Aorta (tissue), 5 donors: Measurements from ENCODE around the gene RAB39B. TPM values are rescaled to one million over a fixed set of nuclear protein-coding genes. Genes with fewer than 3 reads are reported as not detected.
"Not testable (repeated sequence)": the region's sequence is repeated elsewhere in the genome, so short reads cannot be mapped to it uniquely, and the experiment has no call there.

Experiments used
- ATAC-seq: fragments of 200-7000 bp; cut with Tn5 transposase; one replicate; pipeline ENCODE4 v1.9.1; 2022; ENCODE audit warnings: moderate library complexity; ENCODE audit not compliant: low FRiP score
- DNase-seq, 2 donors: peaks; one replicate each; pipeline ENCODE4 v3.0.0-alpha.2; 2020
- H3K27ac ChIP-seq, 2 donors: one replicate each; pipeline ENCODE4 v1.5.1; 2013; ENCODE audit warnings: low read length in 2 of 2, mild to moderate bottlenecking in 2 of 2, moderate library complexity in 2 of 2, control low read depth in 1 of 2, inconsistent platforms in 1 of 2, low read depth in 1 of 2
- H3K27me3 ChIP-seq, 2 donors: one replicate each; pipeline ENCODE4 v1.6.1; 2013; ENCODE audit warnings: control low read depth in 1 of 2, low read length in 1 of 2, mild to moderate bottlenecking in 1 of 2, moderate library complexity in 1 of 2; ENCODE audit not compliant: insufficient read depth in 2 of 2, control insufficient read depth in 1 of 2
- H3K36me3 ChIP-seq, 2 donors: one replicate each; pipeline ENCODE4 v1.6.1; 2013; ENCODE audit warnings: control low read depth in 1 of 2, low read length in 1 of 2, mild to moderate bottlenecking in 1 of 2; ENCODE audit not compliant: insufficient read depth in 2 of 2, control insufficient read depth in 1 of 2
- H3K4me1 ChIP-seq, 2 donors: one replicate each; pipeline ENCODE4 v1.6.1; 2013; ENCODE audit warnings: low read length in 2 of 2, control low read depth in 1 of 2, mild to moderate bottlenecking in 1 of 2, moderate library complexity in 1 of 2; ENCODE audit not compliant: insufficient read depth in 2 of 2, control insufficient read depth in 1 of 2
- H3K4me3 ChIP-seq, 2 donors: one replicate each; pipeline ENCODE4 v1.5.1; 2013; ENCODE audit warnings: low read length in 2 of 2, control low read depth in 1 of 2, mild to moderate bottlenecking in 1 of 2
- H3K9me3 ChIP-seq: one replicate; pipeline ENCODE4 v1.6.1; 2013; ENCODE audit warnings: mild to moderate bottlenecking, low read length; ENCODE audit not compliant: control insufficient read depth
- WGBS, 2 donors: extraction: QIAGEN DNeasy Blood & Tissue Kit; methylation state at CpG; one replicate each; pipeline ENCODE4 v1.1.7; 2013; 5-methylcytosine and 5-hydroxymethylcytosine counted together
- intact Hi-C, 2 donors: fragments of 100-400 bp; cut with DNase I; formaldehyde crosslinking; loops; one replicate each; pipeline versions ENCODE4 v1.14.2 to v1.15.0; 2022
- polyA plus RNA-seq, 2 donors: library from polyadenylated mRNA; stranded (reverse); fragments of 200-250 nt; gene quantifications; one replicate each; pipeline ENCODE4 v1.2.3, GENCODE V29; 2013
- total RNA-seq, 2 donors: library from RNA; stranded (reverse); fragmentation: NEBNext Ultra II Directional; extraction: Animal tissue kit (Norgen Biotek cat#: 25700); gene quantifications; one replicate each; pipeline ENCODE4 v1.2.1, GENCODE V29; 2021
- donor health status: healthy with polysubstance abuse.
- donor health status: Bipolar disorder and iron deficiency.
- donor health status: DM: no; HTN: no; CAD: no.
- donor health status: DM: no; HTN: no; CAD: no.
- donor health status: DM: yes; HTN: yes; CAD: no.

Gene RAB39B
- total and polyA plus RNA-seq, 4 donors, result 0.03 to 0.72 (median 0.51) TPM

- WGBS, 2 donors, result 93 to 98% methylated on average over 30 of the region's 30 CpGs
- H3K27ac ChIP-seq, H3K4me3 ChIP-seq, H3K36me3 ChIP-seq, intact Hi-C loops, DNase-seq, ATAC-seq, H3K9me3 ChIP-seq, H3K27me3 ChIP-seq, H3K4me1 ChIP-seq: not testable (repeated sequence)
These were observed 40.5 kb downstream of the RAB39B start for GRCh38 chrX:155223746-155224145.

GRCh38 chrX:155221351-155221750, 42.9 kb downstream of the RAB39B start:
- no peaks in the 10 kb centered on the region for H3K36me3 ChIP-seq
- intact Hi-C loops, result no loop called here

GRCh38 chrX:155218777-155219176, 45.5 kb downstream of the RAB39B start:
- H3K9me3 ChIP-seq, result no peaks in the 10 kb centered on the region
- no peak for DNase-seq
- ATAC-seq, result no peak
- no peaks in the 10 kb centered on the region for H3K27me3 ChIP-seq
- no peak overlapping the region for H3K4me3 ChIP-seq
- H3K36me3 ChIP-seq, result no peaks in the 10 kb centered on the region
- WGBS, 2 donors, result 73 to 86% methylated on average over 2 of the region's 2 CpGs
- H3K4me1 ChIP-seq, result peaks cover 0 to 2% of the 10 kb centered on the region in 2 donors
- intact Hi-C loops, result no loop called here
- no peak overlapping the region for H3K27ac ChIP-seq

More at GRCh38 chrX:155221351-155221750, 42.9 kb downstream of the RAB39B start:
- peaks cover 0 to 2% of the 10 kb centered on the region in 2 donors for H3K4me1 ChIP-seq
- WGBS, 2 donors, result 92 to 98% methylated on average over 4 of the region's 4 CpGs
- no peak for ATAC-seq
- H3K4me3 ChIP-seq, result no peak overlapping the region
- H3K27me3 ChIP-seq, result no peaks in the 10 kb centered on the region
- H3K27ac ChIP-seq, result no peak overlapping the region
- H3K9me3 ChIP-seq, result no peaks in the 10 kb centered on the region
- DNase-seq, result no peak

DNA sequence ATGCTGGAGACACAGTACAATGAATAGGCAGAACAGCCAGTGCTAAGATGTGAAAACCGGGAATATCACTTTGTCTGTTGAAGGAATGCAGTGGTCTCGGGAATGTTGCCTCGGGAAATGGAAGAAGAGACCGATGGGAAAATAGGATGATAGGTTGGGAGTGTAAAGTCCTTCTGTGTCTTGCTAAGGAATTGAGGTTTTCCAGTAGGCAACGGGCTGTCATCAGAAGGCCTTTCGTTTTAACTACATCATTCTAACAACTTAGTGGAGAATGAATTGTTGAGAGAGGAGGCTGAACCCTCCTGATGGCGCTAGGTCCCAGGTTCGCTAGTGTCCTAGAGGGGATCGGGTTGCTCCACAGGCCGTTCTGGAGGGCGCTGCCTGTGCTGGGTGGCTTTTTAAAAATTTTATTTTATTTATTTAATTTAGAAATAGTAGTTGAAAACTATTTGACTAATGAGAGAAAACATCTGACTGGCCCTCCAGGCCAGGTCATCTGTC, 47.3 kb downstream of the RAB39B start:
- WGBS, 2 donors, result 4 to 30% methylated on average over 11 of the region's 11 CpGs
- ATAC-seq (no peak), DNase-seq (no peak)
- Histone ChIP-seq H3K4me1 (no peaks in the 10 kb centered on the region), H3K27me3 (no peaks in the 10 kb centered on the region), H3K9me3 (no peaks in the 10 kb centered on the region), H3K27ac (no peak overlapping the region), H3K36me3 (no peaks in the 10 kb centered on the region), H3K4me3 (peak overlapping the region; percentile 74 to 88)
- intact Hi-C loops, result no loop called here

DNA sequence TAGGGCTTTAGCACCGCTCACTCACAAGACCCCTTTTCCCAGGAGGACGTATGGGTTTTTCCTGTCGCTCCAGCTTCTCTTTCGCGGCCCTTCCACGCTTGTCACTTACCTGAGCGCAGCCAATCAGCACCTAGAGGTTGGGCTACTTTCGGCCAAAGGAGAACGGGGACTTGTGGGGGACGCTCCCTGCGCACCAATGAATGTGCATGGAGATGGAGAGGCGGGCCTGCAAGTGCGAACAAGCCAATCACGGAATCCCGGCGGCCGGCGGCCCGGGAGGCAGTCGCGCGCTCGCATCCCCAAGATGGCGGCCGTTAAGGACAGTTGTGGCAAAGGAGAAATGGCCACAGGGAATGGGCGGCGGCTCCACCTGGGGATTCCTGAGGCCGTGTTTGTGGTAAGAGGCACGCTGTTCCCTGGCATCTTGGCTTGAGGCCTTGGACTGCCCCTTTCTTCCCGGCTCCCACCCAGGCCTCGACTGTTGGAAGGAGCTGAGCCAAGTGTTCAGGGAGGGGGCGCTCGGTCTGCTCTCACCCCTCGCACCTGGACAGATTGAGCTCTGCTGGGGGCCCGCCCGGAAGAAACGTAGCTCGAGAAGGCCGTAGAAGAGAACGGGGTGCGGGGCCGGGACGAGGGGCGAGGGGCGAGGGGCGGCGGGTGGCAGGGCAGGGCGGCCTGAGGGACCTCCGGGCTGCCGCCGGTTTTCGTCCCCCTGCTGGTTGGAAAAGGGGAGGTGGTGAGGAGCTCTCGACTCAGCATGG, 47.9 kb downstream of the RAB39B start, which contains the start of gene VBP1:
VBP1 (plus strand) TSS at position 282 of the 761 bp plus-strand sequence; CDS start at position 305, 23 bp downstream.
- peak within 1 kb of the TSS; percentile 46 to 77 for H3K27ac ChIP-seq
- 0 to 41% methylated on average over 49 to 53 of the region's 53 CpGs for WGBS, 2 donors
- peak; percentile 97 for ATAC-seq
- DNase-seq, result peak; percentile 94 to 95
- intact Hi-C loops, result no loop called here
- peak within 1 kb of the TSS; percentile 74 to 88 for H3K4me3 ChIP-seq
- H3K27me3 ChIP-seq, result no peaks in the 10 kb centered on the region
- H3K4me1 ChIP-seq, result no peaks in the 10 kb centered on the region
- no peaks in the 10 kb centered on the region for H3K36me3 ChIP-seq
- no peaks in the 10 kb centered on the region for H3K9me3 ChIP-seq

GRCh38 chrX:155215443-155216178, 48.7 kb downstream of the RAB39B start:
- Histone ChIP-seq H3K9me3 (no peaks in the 10 kb centered on the region), H3K27ac (peak overlapping the region; percentile 46 to 74), H3K4me3 (no peak overlapping the region), H3K36me3 (no peaks in the 10 kb centered on the region), H3K4me1 (no peaks in the 10 kb centered on the region), H3K27me3 (no peaks in the 10 kb centered on the region)
- intact Hi-C loops, result no loop called here
- ATAC-seq (peak; percentile 65), DNase-seq (no peak)
- 40 to 46% methylated on average over 15 of the region's 15 CpGs for WGBS, 2 donors

GRCh38 chrX:155213731-155214130, 50.6 kb downstream of the RAB39B start:
- DNase-seq (no peak), ATAC-seq (no peak)
- H3K27ac ChIP-seq, result no peak overlapping the region
- intact Hi-C loops, result no loop called here
- 71 to 88% methylated on average over 4 of the region's 4 CpGs for WGBS, 2 donors
- no peaks in the 10 kb centered on the region for H3K36me3 ChIP-seq
- H3K9me3 ChIP-seq, result no peaks in the 10 kb centered on the region
- H3K4me1 ChIP-seq, result no peaks in the 10 kb centered on the region
- no peak overlapping the region for H3K4me3 ChIP-seq
- H3K27me3 ChIP-seq, result no peaks in the 10 kb centered on the region

- no peaks in the 10 kb centered on the region for H3K9me3 ChIP-seq
- H3K36me3 ChIP-seq, result no peaks in the 10 kb centered on the region
- DNase-seq, result no peak
- H3K27me3 ChIP-seq, result no peaks in the 10 kb centered on the region
- no peaks in the 10 kb centered on the region for H3K4me1 ChIP-seq
- intact Hi-C loops, result no loop called here
- no peak overlapping the region for H3K4me3 ChIP-seq
- WGBS, 2 donors, result 68 to 87% methylated on average over 3 of the region's 3 CpGs
- ATAC-seq, result no peak
- H3K27ac ChIP-seq, result no peak overlapping the region
These were observed 53.1 kb downstream of the RAB39B start for GRCh38 chrX:155211208-155211607.
